HCT116 (cell line): ENCODE measurements around the gene SERPINB4.

ENCODE experiments used
- CBX3 ChIP-seq: IDR thresholded peaks from 2 replicates; pipeline ENCODE4 v1.6.1; 2012; ENCODE audit warnings: low read depth
- CTCF ChIP-seq, 3 experiments: fragments of 200-600 bp in 1 of 3; sonication (generic) in 1 of 3; IDR thresholded peaks in 2 of 3; conservative IDR thresholded peaks in 1 of 3; 2 replicates each; pipeline ENCODE4 v1.5.1; 2012 to 2017; ENCODE audit warnings: low read depth in 2 of 3, low read length in 2 of 3, antibody characterized with exemption in 1 of 3, borderline replicate concordance in 1 of 3, control low read depth in 1 of 3, mild to moderate bottlenecking in 1 of 3, mixed read lengths in 1 of 3, mixed run types in 1 of 3, moderate library complexity in 1 of 3; ENCODE audit not compliant: insufficient read depth in 1 of 3
- EZH2 ChIP-seq: fragments of 200-600 bp; sonication (generic); IDR thresholded peaks from 2 replicates; pipeline ENCODE4 v1.6.1; 2017; ENCODE audit warnings: antibody characterized with exemption, mixed run types
- POLR2AphosphoS5 ChIP-seq: IDR thresholded peaks from 2 replicates; pipeline ENCODE4 v1.6.1; 2011; ENCODE audit warnings: mild to moderate bottlenecking, low read depth, low read length, moderate library complexity
- REST ChIP-seq: IDR thresholded peaks from 2 replicates; pipeline ENCODE4 v1.6.1; 2012; ENCODE audit warnings: low read depth

- TF ChIP-seq CTCF (IDR thresholded peaks at IDR 0.05 in 2 of 3, conservative IDR thresholded peaks at IDR 0.05 in 1 of 3; ENCODE audit: borderline replicate concordance in 1 of 3, insufficient read depth in 1 of 3, low read depth in 2 of 3, low read length in 2 of 3) (no peak), POLR2AphosphoS5 (no peak), REST (no peak), EZH2 (no peak), CBX3 (no peak)
Measured at GRCh38 chr18:63683890-63684289, 39.8 kb upstream of the SERPINB4 start.
